Esophagus mucosa (tissue), 1 donor: Measurements from ENCODE around the gene DENND4C. TPM values are rescaled to one million over a fixed set of nuclear protein-coding genes. Genes with fewer than 3 reads are reported as not detected.
A peak's percentile ranks its signal among the peaks of the same experiment; 100 is the strongest.

Source experiments
- ATAC-seq: fragments of 200-7000 bp; cut with Tn5 transposase; one replicate; pipeline ENCODE4 v1.9.1; 2020
- total RNA-seq: library from RNA; stranded (reverse); gene quantifications from one replicate; pipeline ENCODE4 v1.2.4, GENCODE V29; 2023
- donor health status: DM: yes; HTN: yes; CAD: no.

The DENND4C gene
- total RNA-seq, 1 donor from 2014 or later: 31.6 TPM

GRCh38 chr9:19269582-19269981 lies 39.1 kb downstream of the DENND4C start:
- ATAC-seq: no peak

- no peak for ATAC-seq
These were observed 40.0 kb downstream of the DENND4C start for GRCh38 chr9:19270421-19270949.

GRCh38 chr9:19271081-19271480 lies 40.6 kb downstream of the DENND4C start:
- no peak for ATAC-seq

GRCh38 chr9:19281801-19282200 lies 51.3 kb downstream of the DENND4C start:
- ATAC-seq: peak; percentile 59

- no peak for ATAC-seq
These were observed 52.7 kb downstream of the DENND4C start for GRCh38 chr9:19283072-19283710.

- ATAC-seq: no peak
These were observed 54.2 kb downstream of the DENND4C start for GRCh38 chr9:19284729-19285128.

- ATAC-seq: peak; percentile 46
These were observed 56.2 kb downstream of the DENND4C start for GRCh38 chr9:19286634-19287188.

- no peak for ATAC-seq
These were observed 57.6 kb downstream of the DENND4C start for GRCh38 chr9:19288081-19288480.

GRCh38 chr9:19290103-19290502 lies 59.6 kb downstream of the DENND4C start:
- no peak for ATAC-seq

- ATAC-seq: peak; percentile 71
These were observed 63.7 kb downstream of the DENND4C start for GRCh38 chr9:19294219-19294618.

- ATAC-seq: no peak
These were observed 68.0 kb downstream of the DENND4C start for GRCh38 chr9:19298436-19299000.

- ATAC-seq: no peak
These were observed 72.7 kb downstream of the DENND4C start for GRCh38 chr9:19303216-19303615.

GRCh38 chr9:19306568-19306967 lies 76.1 kb downstream of the DENND4C start:
- no peak for ATAC-seq

GRCh38 chr9:19310246-19310645 lies 79.8 kb downstream of the DENND4C start:
- ATAC-seq: no peak

- ATAC-seq: no peak
These were observed 83.1 kb downstream of the DENND4C start for GRCh38 chr9:19313573-19313972.

GRCh38 chr9:19320495-19320894 lies 90.0 kb downstream of the DENND4C start:
- ATAC-seq: no peak

GRCh38 chr9:19331877-19332276 lies 101.4 kb downstream of the DENND4C start:
- no peak for ATAC-seq

GRCh38 chr9:19336166-19336565 lies 105.7 kb downstream of the DENND4C start:
- no peak for ATAC-seq

- no peak for ATAC-seq
These were observed 112.5 kb downstream of the DENND4C start for GRCh38 chr9:19342947-19343346.

GRCh38 chr9:19358701-19359100 lies 128.2 kb downstream of the DENND4C start:
- ATAC-seq: no peak

- ATAC-seq: no peak
These were observed 138.6 kb downstream of the DENND4C start for GRCh38 chr9:19369107-19369506.

GRCh38 chr9:19371942-19372341 lies 141.4 kb downstream of the DENND4C start:
- no peak for ATAC-seq

- ATAC-seq: peak; percentile 11
These were observed 142.1 kb downstream of the DENND4C start for GRCh38 chr9:19372567-19372966.

- ATAC-seq: no peak
These were observed 143.0 kb downstream of the DENND4C start for GRCh38 chr9:19373527-19373926.
